LNCaP clone FGC (cell line): ENCODE data around the gene GNG10.

Experiments used
- DNase-seq: peaks from one replicate; pipeline ENCODE4 v3.0.0-alpha.2; 2011; ENCODE audit warnings: low read depth
- H3K4me3 ChIP-seq: 2 replicates; pipeline ENCODE4 v1.5.1; 2011; ENCODE audit warnings: mild to moderate bottlenecking, low read depth, low read length, control low read depth
- CTCF ChIP-seq: IDR thresholded peaks from 2 replicates; pipeline ENCODE4 v1.5.1; 2012; ENCODE audit warnings: mild to moderate bottlenecking; ENCODE audit not compliant: control insufficient read depth, insufficient read depth; ENCODE audit errors: extremely low read depth

GNG10 gene

GRCh38 chr9:111649016-111649415 lies 12.4 kb upstream of the GNG10 start:
- no peak overlapping the region for H3K4me3 ChIP-seq
- TF ChIP-seq CTCF, result no peak
- DNase-seq, result no peak

GRCh38 chr9:111657051-111657450 lies 4.4 kb upstream of the GNG10 start:
- no peak for TF ChIP-seq CTCF
- no peak overlapping the region for H3K4me3 ChIP-seq
- no peak for DNase-seq

GRCh38 chr9:111658943-111659342 lies 2.5 kb upstream of the GNG10 start:
- TF ChIP-seq CTCF, result no peak
- no peak for DNase-seq
- no peak overlapping the region for H3K4me3 ChIP-seq

GRCh38 chr9:111659691-111660090 lies 1.7 kb upstream of the GNG10 start:
- H3K4me3 ChIP-seq, result no peak overlapping the region
- no peak for TF ChIP-seq CTCF
- DNase-seq, result no peak

GRCh38 chr9:111661802-111662521 lies 557 bp downstream of the GNG10 start:
- TF ChIP-seq CTCF, result no peak
- DNase-seq, result no peak
- H3K4me3 ChIP-seq, result peak overlapping the region; percentile 76

- no peak for TF ChIP-seq CTCF
- DNase-seq, result no peak
These were observed 1.3 kb downstream of the GNG10 start for GRCh38 chr9:111662576-111663300.

GRCh38 chr9:111663301-111663823 lies 2.0 kb downstream of the GNG10 start:
- TF ChIP-seq CTCF, result no peak
- no peak overlapping the region for H3K4me3 ChIP-seq
- DNase-seq, result no peak

More at GRCh38 chr9:111662576-111663300, 1.3 kb downstream of the GNG10 start:
- H3K4me3 ChIP-seq, result peak overlapping the region; percentile 76
